ENCODE measurements around the gene PLCL2. TPM values are rescaled to one million over a fixed set of nuclear protein-coding genes. Genes with fewer than 3 reads are reported as not detected.
"Not testable (repeated sequence)": the region's sequence is repeated elsewhere in the genome, so short reads cannot be mapped to it uniquely, and the experiment has no call there.

PLCL2 gene
- total and polyA plus RNA-seq, 5 donors from 2014 or later: 27.1 to 42.9 (median 33.5) TPM

DNA sequence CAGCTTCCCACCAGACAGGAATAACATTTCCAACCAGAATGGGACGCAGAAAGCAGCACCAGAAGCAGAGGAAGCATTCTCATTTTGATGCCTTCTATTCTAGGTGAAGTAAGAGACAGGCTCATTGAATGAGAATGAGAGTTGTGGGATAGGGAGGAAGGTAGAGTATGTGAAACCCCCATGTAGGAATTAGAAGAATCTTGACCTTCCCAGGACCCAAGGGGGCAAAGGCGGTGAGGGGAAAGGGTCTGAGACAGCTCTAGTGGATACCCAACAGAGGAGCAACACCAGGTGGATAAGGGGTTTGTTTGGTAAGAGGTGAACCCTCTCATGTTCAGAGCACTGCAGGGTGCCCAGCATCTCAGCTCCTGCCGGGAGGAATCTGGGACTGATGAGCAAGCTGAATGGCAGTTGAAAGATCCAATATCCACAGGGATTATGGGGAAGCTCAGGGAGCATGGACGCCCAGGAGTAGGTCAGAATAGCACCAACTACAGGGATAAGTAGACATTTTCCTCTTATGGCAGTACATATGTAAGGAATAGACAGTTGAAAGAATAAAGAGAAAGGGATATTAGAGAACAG lies 77.0 kb downstream of the PLCL2 start:
- DNase-seq (no peak), ATAC-seq (ENCODE audit: low read depth in 2 of 2) (no peak)
- Mint-ChIP-seq H3K4me1 (peaks cover 26 to 56% (median 34%) of the 10 kb centered on the region in 4 donors), H3K27ac (peak overlapping the region in 1 of 3 donors; percentile 42), H3K9me3 (peaks cover 0 to 8% (median 1%) of the 10 kb centered on the region in 7 donors), H3K27me3 (no peaks in the 10 kb centered on the region), H3K4me3 (no peak overlapping the region), H3K36me3 (peaks cover 17% of the 10 kb centered on the region)
- H3K27me3 ChIP-seq (ENCODE audit: control insufficient read depth, insufficient read depth, low read length): no peaks in the 10 kb centered on the region
- H3K36me3 ChIP-seq (ENCODE audit: control insufficient read depth, insufficient read depth, low read length): no peaks in the 10 kb centered on the region
- no peak overlapping the region for H3K27ac ChIP-seq (ENCODE audit: insufficient read depth, low read length, poor library complexity, severe bottlenecking)
- peaks cover 0 to 1% of the 10 kb centered on the region in 2 experiments for H3K9me3 ChIP-seq (ENCODE audit: control insufficient read depth in 2 of 2, low read length in 2 of 2)
- H3K4me3 ChIP-seq (ENCODE audit: low read depth, low read length): no peak overlapping the region
- no peaks in the 10 kb centered on the region for H3K4me1 ChIP-seq (ENCODE audit: control insufficient read depth, insufficient read depth, low read length, poor library complexity, severe bottlenecking)

DNA sequence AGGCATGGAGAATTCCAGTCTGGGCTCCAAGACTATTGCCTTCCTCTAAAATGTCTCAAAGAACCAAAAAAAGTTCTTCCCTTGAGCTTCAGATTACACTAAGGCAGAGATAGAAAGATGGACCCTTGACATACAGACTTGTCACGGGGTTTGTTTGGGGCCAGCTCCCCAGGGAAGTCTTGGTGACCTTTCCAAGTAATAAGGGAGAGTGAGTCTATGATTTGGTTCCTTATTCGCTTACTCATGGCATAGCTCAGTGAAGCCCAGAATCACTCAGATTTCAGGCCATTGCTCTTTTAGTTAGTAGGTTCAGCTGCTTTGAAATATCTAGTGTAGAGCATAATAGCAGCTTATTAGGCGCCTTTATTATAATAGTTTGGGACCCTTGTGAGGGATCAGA lies 90.3 kb downstream of the PLCL2 start:
- DNase-seq: no peak
- Mint-ChIP-seq H3K9me3 (peaks cover 1 to 16% (median 6%) of the 10 kb centered on the region in 7 donors), H3K27ac (no peak overlapping the region)

DNA sequence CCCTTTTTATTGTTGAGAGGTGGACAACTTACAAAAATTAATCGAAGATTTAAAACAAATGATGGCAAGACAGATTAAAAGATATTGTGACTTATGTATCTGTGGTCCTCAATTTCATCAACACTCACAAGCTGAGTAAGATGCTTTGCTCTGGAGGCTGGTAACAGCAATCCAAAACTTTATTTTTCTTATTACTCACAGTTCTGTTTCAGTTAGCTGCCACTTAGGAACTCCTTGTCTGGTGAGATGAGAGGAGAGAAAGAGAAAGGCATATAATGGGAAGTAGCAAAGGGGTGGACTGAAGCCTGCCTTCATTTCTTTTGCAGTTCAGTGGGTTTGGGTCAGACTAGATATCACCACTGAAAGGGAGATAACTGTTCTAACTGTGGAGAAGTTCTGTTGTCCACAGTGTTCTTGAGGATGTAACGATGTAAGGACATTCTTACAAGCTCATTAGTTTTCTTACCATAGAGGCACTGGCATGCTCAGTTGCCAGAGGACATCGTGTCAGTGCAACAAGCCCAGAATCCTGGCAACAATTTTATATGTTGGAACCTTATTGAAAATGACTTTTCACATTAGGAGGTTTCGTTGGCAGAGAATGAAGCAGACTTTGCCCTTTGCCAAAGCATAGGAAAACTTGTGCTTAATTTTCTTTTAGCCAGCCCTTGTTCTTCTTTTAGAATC lies 93.6 kb downstream of the PLCL2 start:
- peaks cover 36 to 62% (median 50%) of the 10 kb centered on the region in 4 donors for H3K4me1 Mint-ChIP-seq

More for the DNA sequence above, 90.3 kb downstream of the PLCL2 start:
- Histone ChIP-seq H3K36me3 (ENCODE audit: control insufficient read depth, insufficient read depth, low read length) (no peaks in the 10 kb centered on the region), H3K4me1 (ENCODE audit: control insufficient read depth, insufficient read depth, low read length, poor library complexity, severe bottlenecking) (no peaks in the 10 kb centered on the region), H3K27me3 (ENCODE audit: control insufficient read depth, insufficient read depth, low read length) (no peaks in the 10 kb centered on the region), H3K27ac (ENCODE audit: insufficient read depth, low read length, poor library complexity, severe bottlenecking) (no peak overlapping the region), H3K9me3 (ENCODE audit: control insufficient read depth in 2 of 2, low read length in 2 of 2) (no peaks in the 10 kb centered on the region), H3K4me3 (ENCODE audit: low read depth, low read length) (no peak overlapping the region)
- Mint-ChIP-seq H3K27me3 (no peaks in the 10 kb centered on the region), H3K36me3 (peaks cover 19% of the 10 kb centered on the region), H3K4me1 (peaks cover 33 to 62% (median 50%) of the 10 kb centered on the region in 4 donors), H3K4me3 (peak overlapping the region in 2 of 4 donors; percentile 9 to 29)
- ATAC-seq (ENCODE audit: low read depth in 2 of 2): no peak

DNA sequence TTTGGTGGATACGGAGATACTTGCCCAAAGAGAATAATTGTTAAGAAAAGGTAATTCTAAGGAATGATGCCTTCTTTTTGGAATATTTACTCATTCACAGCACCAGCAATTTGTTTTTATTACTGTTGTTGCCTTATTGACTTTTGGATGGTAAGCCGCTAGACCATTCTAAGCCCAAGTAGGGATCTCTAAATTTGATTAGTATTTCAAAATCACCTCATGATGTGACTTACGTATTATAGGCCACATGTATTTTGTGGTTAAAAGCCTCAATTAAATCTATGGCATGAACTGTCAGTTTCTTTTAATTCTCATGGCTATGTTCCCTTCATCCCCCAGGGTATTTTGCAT lies 94.1 kb downstream of the PLCL2 start:
- no peak overlapping the region for H3K27ac ChIP-seq (ENCODE audit: insufficient read depth, low read length, poor library complexity, severe bottlenecking)
- H3K4me1 Mint-ChIP-seq: peaks cover 31 to 60% (median 47%) of the 10 kb centered on the region in 4 donors
- no peaks in the 10 kb centered on the region for H3K9me3 ChIP-seq (ENCODE audit: control insufficient read depth in 2 of 2, low read length in 2 of 2)
- H3K36me3 ChIP-seq (ENCODE audit: control insufficient read depth, insufficient read depth, low read length): no peaks in the 10 kb centered on the region
- H3K9me3 Mint-ChIP-seq: peaks cover 0 to 2% (median 0%) of the 10 kb centered on the region in 7 donors
- no peak overlapping the region for H3K4me3 Mint-ChIP-seq
- H3K4me1 ChIP-seq (ENCODE audit: control insufficient read depth, insufficient read depth, low read length, poor library complexity, severe bottlenecking): no peaks in the 10 kb centered on the region
- H3K27me3 Mint-ChIP-seq: no peaks in the 10 kb centered on the region
- H3K4me3 ChIP-seq (ENCODE audit: low read depth, low read length): no peak overlapping the region
- H3K27ac Mint-ChIP-seq: no peak overlapping the region
- DNase-seq: no peak
- no peaks in the 10 kb centered on the region for H3K27me3 ChIP-seq (ENCODE audit: control insufficient read depth, insufficient read depth, low read length)
- peaks cover 16% of the 10 kb centered on the region for H3K36me3 Mint-ChIP-seq
- ATAC-seq (ENCODE audit: low read depth in 2 of 2): no peak

More for the DNA sequence above, 93.6 kb downstream of the PLCL2 start:
- Mint-ChIP-seq H3K27me3 (no peaks in the 10 kb centered on the region), H3K27ac (peak overlapping the region in 1 of 3 donors; percentile 35), H3K9me3 (peaks cover 0 to 6% (median 0%) of the 10 kb centered on the region in 7 donors), H3K36me3 (peaks cover 19% of the 10 kb centered on the region), H3K4me3 (no peak overlapping the region)
- Histone ChIP-seq H3K4me3 (ENCODE audit: low read depth, low read length) (no peak overlapping the region), H3K27me3 (ENCODE audit: control insufficient read depth, insufficient read depth, low read length) (no peaks in the 10 kb centered on the region), H3K9me3 (ENCODE audit: control insufficient read depth in 2 of 2, low read length in 2 of 2) (no peaks in the 10 kb centered on the region), H3K4me1 (ENCODE audit: control insufficient read depth, insufficient read depth, low read length, poor library complexity, severe bottlenecking) (no peaks in the 10 kb centered on the region), H3K27ac (ENCODE audit: insufficient read depth, low read length, poor library complexity, severe bottlenecking) (no peak overlapping the region), H3K36me3 (ENCODE audit: control insufficient read depth, insufficient read depth, low read length) (no peaks in the 10 kb centered on the region)
- ATAC-seq (ENCODE audit: low read depth in 2 of 2): no peak
- no peak for DNase-seq

DNA sequence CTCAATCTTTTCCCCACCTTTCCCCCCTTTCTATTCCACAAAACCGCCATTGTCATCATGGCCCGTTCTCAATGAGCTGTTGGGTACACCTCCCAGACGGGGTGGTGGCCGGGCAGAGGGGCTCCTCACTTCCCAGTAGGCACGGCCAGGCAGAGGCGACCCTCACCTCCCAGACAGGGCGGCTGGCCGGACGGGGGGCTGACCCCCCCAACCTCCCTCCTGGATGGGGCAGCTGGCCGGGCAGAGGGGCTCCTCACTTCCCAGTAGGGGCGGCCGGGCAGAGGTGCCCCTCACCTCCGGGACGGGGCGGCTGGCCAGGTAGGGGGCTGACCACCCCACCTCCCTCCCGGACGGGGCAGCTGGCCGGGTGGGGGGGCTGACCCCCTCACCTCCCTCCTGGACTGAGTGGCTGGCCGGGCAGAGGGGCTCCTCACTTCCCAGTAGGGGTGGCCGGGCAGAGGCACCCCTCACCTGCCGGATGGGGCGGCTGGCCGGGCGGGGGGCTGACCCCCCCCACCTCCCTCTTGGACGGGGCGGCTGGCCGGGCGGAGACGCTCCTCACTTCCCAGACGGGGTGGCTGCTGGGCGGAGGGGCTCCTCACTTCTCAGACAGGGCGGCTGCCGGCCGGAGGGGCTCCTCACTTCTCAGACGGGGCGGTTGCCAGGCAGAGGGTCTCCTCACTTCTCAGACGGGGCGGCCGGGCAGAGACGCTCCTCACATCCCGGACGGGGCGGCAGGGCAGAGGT lies 95.2 kb downstream of the PLCL2 start:
- H3K4me1 ChIP-seq (ENCODE audit: control insufficient read depth, insufficient read depth, low read length, poor library complexity, severe bottlenecking); H3K27me3 Mint-ChIP-seq; H3K9me3 Mint-ChIP-seq; H3K27me3 ChIP-seq (ENCODE audit: control insufficient read depth, insufficient read depth, low read length); H3K9me3 ChIP-seq (ENCODE audit: control insufficient read depth in 2 of 2, low read length in 2 of 2); ATAC-seq (ENCODE audit: low read depth in 2 of 2); H3K27ac ChIP-seq (ENCODE audit: insufficient read depth, low read length, poor library complexity, severe bottlenecking); H3K4me3 Mint-ChIP-seq; H3K4me3 ChIP-seq (ENCODE audit: low read depth, low read length); DNase-seq; H3K36me3 ChIP-seq (ENCODE audit: control insufficient read depth, insufficient read depth, low read length); H3K27ac Mint-ChIP-seq: not testable (repeated sequence)
- peaks cover 26 to 53% (median 43%) of the 10 kb centered on the region in 4 donors for H3K4me1 Mint-ChIP-seq
- H3K36me3 Mint-ChIP-seq: peaks cover 13% of the 10 kb centered on the region

DNA sequence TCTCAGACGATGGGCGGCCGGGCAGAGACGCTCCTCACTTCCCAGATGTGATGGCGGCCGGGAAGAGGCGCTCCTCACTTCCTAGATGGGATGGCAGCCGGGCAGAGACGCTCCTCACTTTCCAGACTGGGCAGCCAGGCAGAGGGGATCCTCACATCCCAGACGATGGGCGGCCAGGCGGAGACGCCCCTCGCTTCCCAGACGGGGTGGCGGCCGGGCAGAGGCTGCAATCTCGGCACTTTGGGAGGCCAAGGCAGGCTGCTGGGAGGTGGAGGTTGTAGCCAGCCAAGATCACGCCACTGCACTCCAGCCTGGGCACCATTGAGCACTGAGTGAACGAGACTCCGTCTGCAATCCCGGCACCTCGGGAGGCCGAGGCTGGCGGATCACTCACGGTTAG lies 95.8 kb downstream of the PLCL2 start:
- H3K27ac ChIP-seq (ENCODE audit: insufficient read depth, low read length, poor library complexity, severe bottlenecking); H3K27me3 Mint-ChIP-seq; H3K4me3 Mint-ChIP-seq; DNase-seq; H3K27me3 ChIP-seq (ENCODE audit: control insufficient read depth, insufficient read depth, low read length); H3K9me3 ChIP-seq (ENCODE audit: control insufficient read depth in 2 of 2, low read length in 2 of 2); H3K36me3 ChIP-seq (ENCODE audit: control insufficient read depth, insufficient read depth, low read length); H3K36me3 Mint-ChIP-seq; H3K27ac Mint-ChIP-seq; H3K4me3 ChIP-seq (ENCODE audit: low read depth, low read length); ATAC-seq (ENCODE audit: low read depth in 2 of 2); H3K4me1 ChIP-seq (ENCODE audit: control insufficient read depth, insufficient read depth, low read length, poor library complexity, severe bottlenecking); H3K9me3 Mint-ChIP-seq: not testable (repeated sequence)
- peaks cover 31 to 53% (median 44%) of the 10 kb centered on the region in 4 donors for H3K4me1 Mint-ChIP-seq

DNA sequence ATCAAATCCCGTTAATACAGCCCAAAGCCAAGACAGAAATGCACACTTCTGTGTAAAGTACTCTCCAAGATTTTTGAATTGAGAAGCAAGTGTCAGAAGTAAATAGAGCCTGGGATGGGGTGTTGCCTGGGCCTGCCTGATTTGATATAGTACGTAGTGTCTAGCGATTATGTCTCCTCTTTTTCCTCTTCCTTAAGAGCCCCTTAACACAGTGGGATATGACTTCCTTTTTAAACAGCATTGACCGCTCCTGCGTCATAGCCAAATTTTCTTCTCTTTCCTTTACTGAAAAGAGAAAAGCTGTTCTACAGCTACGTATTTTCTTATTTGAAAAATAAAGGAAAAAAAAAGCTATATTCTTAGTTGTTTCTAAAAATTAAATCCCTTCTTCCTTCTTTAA lies 97.7 kb downstream of the PLCL2 start:
- no peak overlapping the region for H3K4me3 Mint-ChIP-seq
- peaks cover 28 to 51% (median 31%) of the 10 kb centered on the region in 4 donors for H3K4me1 Mint-ChIP-seq
- no peaks in the 10 kb centered on the region for H3K4me1 ChIP-seq (ENCODE audit: control insufficient read depth, insufficient read depth, low read length, poor library complexity, severe bottlenecking)
- no peak overlapping the region for H3K4me3 ChIP-seq (ENCODE audit: low read depth, low read length)
- no peaks in the 10 kb centered on the region for H3K27me3 ChIP-seq (ENCODE audit: control insufficient read depth, insufficient read depth, low read length)
- no peaks in the 10 kb centered on the region for H3K36me3 ChIP-seq (ENCODE audit: control insufficient read depth, insufficient read depth, low read length)
- peaks cover 8% of the 10 kb centered on the region for H3K36me3 Mint-ChIP-seq
- peak overlapping the region in 1 of 3 donors; percentile 18 for H3K27ac Mint-ChIP-seq
- DNase-seq (no peak), ATAC-seq (ENCODE audit: low read depth in 2 of 2) (no peak)
- peaks cover 0 to 2% (median 0%) of the 10 kb centered on the region in 7 donors for H3K9me3 Mint-ChIP-seq
- H3K9me3 ChIP-seq (ENCODE audit: control insufficient read depth in 2 of 2, low read length in 2 of 2): no peaks in the 10 kb centered on the region
- H3K27ac ChIP-seq (ENCODE audit: insufficient read depth, low read length, poor library complexity, severe bottlenecking): no peak overlapping the region
- no peaks in the 10 kb centered on the region for H3K27me3 Mint-ChIP-seq

All from CD4-positive, CD25-positive, alpha-beta regulatory T cell (primary cell).